ENCODE data around the gene WDR33.
"Not testable (repeated sequence)": the region's sequence is repeated elsewhere in the genome, so short reads cannot be mapped to it uniquely, and the experiment has no call there.

The WDR33 gene

DNA sequence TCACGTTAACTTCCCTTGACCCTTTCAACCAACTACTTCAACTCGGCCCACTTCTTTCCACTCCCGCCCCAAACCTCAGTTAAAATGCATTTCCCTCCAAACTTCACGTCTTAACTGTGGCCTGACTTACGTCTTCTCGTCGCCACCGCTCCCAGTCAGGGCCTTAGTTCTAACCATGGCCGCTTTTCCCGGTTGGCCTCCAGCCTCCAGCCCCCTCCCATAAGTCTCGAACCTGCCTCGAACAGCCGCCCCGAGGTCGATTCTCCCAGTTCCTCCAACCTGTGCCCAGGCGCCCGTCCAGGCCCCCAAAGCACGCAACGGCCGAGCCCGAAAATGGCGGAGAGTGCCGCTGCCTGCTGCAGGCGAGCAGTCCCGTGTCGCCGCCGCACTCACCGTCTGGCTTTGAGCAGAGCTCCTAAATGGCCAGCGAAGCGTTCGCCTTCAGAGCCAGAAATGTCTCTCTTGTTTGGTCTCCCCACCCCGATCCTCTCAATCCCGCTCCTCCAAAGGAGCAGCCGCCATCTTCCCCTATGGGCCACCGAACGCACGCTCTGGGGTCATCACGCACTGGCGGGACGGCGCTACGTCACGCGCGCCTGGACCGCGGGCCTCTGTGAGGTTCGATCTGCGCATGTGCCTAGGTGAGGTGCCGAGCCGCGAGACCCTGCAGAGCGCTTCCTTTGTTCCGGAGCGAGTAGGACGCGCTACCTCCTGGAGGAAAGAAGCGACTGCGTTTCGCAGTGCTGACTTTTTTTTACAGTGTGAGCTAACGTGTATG, at the start of gene WDR33:
Gene WDR33 (minus strand): TSS at position 553 of the 778 bp plus-strand sequence. CDS start 40,190 bp downstream, outside the sequence.
- peak; percentile 70 to 91 for DNase-seq

DNA sequence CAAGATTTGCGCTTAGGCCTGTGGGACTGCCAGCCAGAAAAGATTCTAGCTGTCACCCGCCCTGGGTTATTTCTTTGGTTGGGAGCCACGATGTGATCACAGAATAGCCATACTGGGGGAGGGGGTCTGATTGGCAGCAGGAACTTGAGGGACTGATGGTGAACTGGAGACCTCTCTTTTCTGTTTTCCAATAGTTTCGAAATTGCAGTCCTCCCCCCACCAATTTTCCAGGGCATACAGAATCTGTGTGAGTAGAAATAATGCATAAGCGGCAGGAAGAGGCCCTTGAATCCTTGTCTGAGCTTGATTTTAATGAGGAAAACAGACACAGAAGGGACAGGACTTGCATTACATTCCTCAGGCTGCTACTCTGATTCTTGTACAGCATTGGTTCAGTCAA, 49.2 kb upstream of the WDR33 start:
- no peak for DNase-seq

DNA sequence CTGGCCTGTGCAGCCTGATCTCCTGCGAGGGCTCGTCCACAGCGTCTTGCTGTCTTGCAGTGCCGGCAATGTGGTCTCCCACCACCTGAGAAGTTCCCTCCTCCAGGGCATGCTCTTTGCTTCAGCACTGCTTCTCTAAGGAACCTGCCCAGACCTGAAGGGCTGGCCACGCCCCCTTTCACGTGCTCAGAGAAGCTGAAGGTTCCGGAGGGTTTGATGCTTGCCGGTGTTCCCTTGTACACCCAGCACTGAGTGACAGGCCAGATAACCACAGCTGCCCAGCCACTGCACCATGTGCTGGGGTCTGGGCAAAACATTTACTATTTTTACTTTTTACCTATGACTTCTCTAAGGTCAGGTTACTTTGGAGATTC, 48.7 kb upstream of the WDR33 start:
- no peak for DNase-seq

GRCh38 chr2:127857265-127857808, 46.4 kb upstream of the WDR33 start:
- DNase-seq: peak in 1 of 2 experiments; percentile 35

GRCh38 chr2:127853671-127854070, 42.7 kb upstream of the WDR33 start:
- no peak for DNase-seq

DNA sequence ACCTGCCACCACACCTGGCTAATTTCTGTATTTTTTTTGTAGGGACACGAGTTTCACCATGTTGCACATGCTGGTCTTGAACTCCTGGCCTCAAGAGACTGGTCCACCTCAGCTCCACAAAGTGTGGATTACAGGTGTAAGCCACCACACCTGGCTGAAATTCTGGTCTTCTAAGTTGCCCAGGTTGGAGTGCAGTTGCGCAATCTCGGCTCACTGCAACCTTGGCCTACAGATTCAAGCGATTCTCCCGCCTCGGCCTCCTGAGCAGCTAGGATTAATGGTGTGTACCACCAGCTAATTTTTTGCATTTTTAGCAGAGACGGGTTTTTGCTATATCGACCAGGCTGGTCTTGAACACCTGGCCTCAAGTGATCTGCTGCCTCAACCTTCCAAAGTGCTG, 41.4 kb upstream of the WDR33 start:
- no peak for DNase-seq

- DNase-seq: no peak
These were observed 37.0 kb upstream of the WDR33 start for GRCh38 chr2:127847931-127848330.

- DNase-seq: no peak
These were observed 34.0 kb upstream of the WDR33 start for GRCh38 chr2:127844973-127845372.

DNA sequence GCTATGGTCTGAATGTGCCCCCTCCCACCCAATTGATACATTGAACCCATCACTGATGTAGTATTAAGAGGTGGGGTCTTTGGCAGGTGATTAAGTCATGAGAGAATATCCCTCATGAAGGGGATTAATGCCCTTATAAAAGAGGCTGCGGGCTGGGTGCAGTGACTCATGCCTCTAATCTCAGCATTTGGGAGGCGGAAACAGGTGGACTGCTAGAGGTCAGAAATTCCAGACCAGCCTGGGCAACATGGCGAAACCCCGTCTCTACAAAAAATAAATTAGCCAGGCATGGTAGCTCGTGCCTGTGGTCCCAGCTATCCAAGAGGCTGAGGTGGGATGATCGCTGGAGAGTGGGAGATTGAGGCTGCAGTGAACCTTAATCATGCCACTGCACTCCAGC, 32.7 kb upstream of the WDR33 start:
- DNase-seq: no peak

GRCh38 chr2:127841466-127842178, 30.7 kb upstream of the WDR33 start:
- no peak for DNase-seq

DNA sequence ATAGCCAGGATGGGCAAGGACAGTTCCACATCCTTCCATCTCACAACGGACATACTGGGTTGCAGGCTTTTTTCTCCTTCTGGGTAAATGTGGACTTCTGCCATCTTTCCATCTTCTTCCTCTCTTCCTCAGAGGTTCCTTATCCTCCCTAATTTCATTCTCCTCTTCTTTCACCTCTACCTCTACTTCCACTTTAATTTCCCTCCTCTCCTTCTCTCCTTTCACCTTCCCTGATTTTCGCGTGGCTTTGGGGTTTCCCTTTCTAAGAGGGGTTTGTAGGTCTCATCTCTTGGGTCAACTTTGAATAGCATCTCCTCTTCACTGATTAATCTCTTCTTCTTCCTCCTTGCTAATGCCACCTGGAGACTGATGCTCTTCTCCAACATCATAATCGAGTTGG, 29.9 kb upstream of the WDR33 start:
- DNase-seq: no peak

GRCh38 chr2:127834951-127835350, 24.0 kb upstream of the WDR33 start:
- DNase-seq: no peak

GRCh38 chr2:127829845-127830246, 18.9 kb upstream of the WDR33 start:
- no peak for DNase-seq

DNA sequence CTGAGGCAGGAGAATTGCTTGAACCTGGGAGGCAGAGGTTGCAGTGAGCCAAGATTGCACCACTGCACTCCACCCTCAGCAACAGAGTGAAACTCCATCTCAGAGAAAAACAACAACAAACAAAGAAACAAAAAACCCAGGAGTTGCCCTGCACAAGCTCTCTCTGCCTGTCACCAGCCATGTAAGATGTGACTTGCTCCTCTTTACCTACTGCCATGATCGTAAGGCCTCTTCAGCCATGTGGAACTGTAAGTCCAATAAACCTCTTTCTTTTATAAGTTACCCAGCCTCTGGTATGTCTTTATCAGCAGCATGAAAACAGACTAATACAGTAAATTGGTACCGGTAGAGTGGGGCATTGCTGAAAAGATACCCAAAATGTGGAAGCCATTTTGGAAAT, 15.7 kb upstream of the WDR33 start:
- DNase-seq: not testable (repeated sequence)

DNA sequence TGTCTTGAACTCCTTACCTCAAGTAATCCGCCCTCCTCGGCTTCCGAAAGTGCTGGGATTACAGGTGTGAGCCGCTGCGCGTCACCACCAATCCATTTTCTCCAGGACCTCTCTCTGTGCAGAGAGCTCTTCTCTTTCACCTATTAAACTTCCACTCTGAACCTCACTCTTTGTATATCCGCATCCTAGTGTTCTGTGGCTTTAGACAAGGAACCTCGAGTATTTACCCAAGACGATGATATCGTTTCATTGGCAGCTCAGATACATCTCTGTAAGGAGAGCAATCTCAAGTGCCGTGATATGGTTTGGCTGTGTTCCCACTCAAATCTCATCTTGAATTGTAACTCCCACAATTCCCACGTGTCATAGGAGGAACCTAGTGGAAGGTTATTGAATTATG, 15.1 kb upstream of the WDR33 start:
- DNase-seq: no peak

DNA sequence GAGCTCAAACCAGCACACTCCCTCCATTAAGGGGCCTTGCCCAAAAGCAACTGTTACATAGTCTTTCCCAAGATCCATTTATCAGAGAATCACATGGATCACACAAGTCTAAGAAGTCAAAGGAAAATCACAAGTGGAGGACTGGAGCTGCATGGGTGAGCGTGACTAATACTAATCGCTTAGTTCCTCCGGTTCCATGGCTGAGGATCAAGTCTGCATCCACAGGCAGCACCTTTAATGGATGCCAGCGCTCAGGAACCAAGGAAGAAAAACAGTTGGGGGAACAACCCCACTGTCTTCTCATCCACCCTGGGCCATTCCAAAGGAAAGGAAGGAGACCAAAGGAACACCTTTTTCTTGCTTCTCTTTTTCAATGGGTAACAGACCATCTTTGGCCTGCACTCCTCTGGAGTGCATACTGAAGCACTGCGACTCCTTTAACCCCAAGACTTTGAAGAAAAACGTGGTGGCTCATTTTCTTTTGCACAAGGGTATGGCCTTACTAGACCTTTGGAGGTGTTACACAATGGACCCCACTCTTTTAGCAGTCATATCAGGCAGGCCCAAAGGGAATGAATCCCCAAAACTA, 9.2 kb upstream of the WDR33 start:
- no peak for DNase-seq

GRCh38 chr2:127818794-127819425, 7.9 kb upstream of the WDR33 start:
- DNase-seq: no peak

DNA sequence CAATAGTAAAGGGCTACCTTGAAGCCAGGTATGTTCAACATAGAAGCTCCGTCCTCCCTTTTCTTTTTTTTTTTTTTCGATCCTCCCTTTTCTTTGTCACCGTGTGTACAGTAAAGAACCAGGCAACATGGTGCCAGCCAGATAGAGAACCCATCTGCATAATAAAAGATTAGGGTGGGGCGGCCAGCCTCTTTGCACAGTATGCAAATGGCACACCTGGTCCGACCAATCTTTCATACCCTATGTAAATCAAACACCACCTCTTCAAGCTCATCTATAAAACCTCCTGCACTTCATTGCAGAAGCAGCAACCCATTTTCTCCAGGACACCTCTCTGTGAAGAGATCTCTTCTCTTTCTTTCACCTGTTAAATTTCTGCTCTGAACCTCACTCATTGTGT, 7.3 kb upstream of the WDR33 start:
- no peak for DNase-seq

DNA sequence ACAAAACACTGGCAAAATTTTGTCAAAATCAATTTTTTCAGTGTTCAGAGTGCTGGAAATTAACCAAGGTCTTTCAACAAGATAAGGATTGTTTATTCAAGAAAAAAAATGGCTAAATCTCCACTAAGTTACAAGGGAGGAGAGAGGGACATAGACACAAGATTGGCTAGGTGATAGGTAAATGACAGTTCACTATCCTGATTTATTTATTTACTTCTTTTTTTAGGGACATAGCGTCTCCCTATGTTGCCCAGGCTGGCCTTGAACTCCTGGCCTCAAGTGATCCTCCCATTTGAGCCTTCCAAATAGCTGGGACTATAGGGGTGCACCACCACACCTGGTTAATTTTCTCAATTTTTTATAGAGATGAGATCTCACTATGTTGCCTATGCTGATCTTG, 3.7 kb upstream of the WDR33 start:
- no peak for DNase-seq

DNA sequence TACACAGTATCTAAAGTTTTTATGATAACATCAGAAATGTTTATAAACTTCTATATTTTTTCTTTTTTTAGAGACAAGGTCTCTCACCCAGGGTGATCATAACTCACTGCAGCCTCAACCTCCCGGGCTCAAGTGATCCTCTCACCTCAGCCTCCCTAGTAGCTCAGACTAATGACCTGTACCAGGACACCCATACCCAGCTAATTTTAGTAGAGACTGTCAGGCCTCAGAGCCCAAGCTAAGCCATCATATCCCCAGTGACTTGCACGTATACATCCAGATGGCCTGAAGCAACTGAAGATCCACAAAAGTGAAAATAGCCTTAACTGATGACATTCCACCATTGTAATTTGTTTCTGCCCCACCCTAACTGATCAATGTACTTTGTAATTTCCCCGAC, 1.5 kb upstream of the WDR33 start:
- not testable (repeated sequence) for DNase-seq

- DNase-seq: no peak
These were observed 688 bp upstream of the WDR33 start for GRCh38 chr2:127811397-127812321.

DNA sequence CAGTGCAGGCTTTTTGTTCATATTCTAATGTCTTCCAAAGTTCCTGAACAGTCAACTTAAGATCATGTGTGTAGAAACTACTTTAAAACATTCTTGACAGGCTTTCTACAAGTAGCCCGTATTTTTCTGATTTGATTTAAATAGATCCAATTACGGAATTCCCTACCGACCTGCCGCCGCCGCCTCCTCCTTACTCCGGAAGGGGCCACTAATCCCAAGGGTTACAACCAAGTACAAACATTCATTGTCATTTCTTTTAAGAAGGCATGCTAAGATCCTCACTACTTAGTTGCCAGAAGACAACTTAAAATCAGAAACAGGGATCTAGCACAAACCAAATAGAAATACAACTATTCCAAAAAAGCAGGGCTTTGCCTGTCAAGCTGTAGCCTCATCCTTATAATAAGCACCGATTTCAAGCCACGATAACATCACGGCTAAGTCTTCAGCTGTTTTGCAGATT, 784 bp downstream of the WDR33 start:
- no peak for DNase-seq

Data from SW 1271 (cell line).